ENCODE data around the gene NHSL2. TPM values are rescaled to one million over a fixed set of nuclear protein-coding genes. Genes with fewer than 3 reads are reported as not detected.

The NHSL2 gene
- total RNA-seq, 2 experiments from 2014 or later = not detected

DNA sequence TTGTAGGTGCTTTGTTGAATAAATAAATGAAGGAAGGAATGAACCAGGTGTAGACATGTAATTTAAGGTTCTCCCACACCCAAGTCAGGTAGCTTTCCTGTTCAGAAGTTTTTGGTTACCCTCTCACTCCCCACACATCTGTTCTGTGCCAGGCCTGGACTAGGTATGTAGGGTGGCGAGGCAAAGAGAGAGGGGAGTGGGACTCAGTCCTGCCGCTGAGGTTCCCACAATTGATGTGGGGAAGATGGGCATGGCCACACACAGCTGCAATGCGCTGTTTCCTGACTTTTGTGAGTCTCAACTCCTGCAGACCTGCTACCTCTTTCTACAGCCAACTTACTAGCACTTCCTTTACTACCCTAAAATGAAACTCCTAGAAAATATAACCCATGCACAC is 132.2 kb downstream of the NHSL2 start:
- Histone ChIP-seq H3K9me2 (ENCODE audit: insufficient read depth, low read length) (no peaks in the 10 kb centered on the region), H3K4me3 (ENCODE audit: low read depth, low read length, poor library complexity, severe bottlenecking) (no peak overlapping the region), H3K4me2 (ENCODE audit: low read length) (no peak overlapping the region), H2AFZ (ENCODE audit: low read length) (no peak overlapping the region), H3K79me2 (ENCODE audit: insufficient read depth, low read depth, low read length) (no peaks in the 10 kb centered on the region), H4K20me1 (ENCODE audit: insufficient read depth, low read length) (no peaks in the 10 kb centered on the region), H3K36me3 (ENCODE audit: insufficient read depth, low read length) (no peaks in the 10 kb centered on the region), H3K9me3 (ENCODE audit: low read length) (no peaks in the 10 kb centered on the region), H3K4me1 (ENCODE audit: insufficient read depth, low read length, poor library complexity, severe bottlenecking) (no peaks in the 10 kb centered on the region), H3K27ac (ENCODE audit: low read depth, low read length, poor library complexity, severe bottlenecking) (no peak overlapping the region)
- DNase-seq (ENCODE audit: low spot score) = no peak
- ChIA-PET POLR2A (no interaction called here), CTCF (ENCODE audit: unreplicated experiment) (interaction anchor here (0.6 kb wide), 1 partner anchor 1547 kb away, joined by 7 read pairs; no protein-coding TSS in a partner anchor)
- no TSS peak for BruUV-seq (replicated peaks)
- intact Hi-C loops (cut with micrococcal nuclease; ENCODE audit: unreplicated experiment) = no loop called here
- TF ChIP-seq EZH2phosphoT487 (IDR thresholded peaks at IDR 0.05; ENCODE audit: borderline replicate concordance, low read depth, low read length) = no peak
- no peak for TF ChIP-seq CTCF (conservative IDR thresholded peaks at IDR 0.05; ENCODE audit: low read length)

DNA sequence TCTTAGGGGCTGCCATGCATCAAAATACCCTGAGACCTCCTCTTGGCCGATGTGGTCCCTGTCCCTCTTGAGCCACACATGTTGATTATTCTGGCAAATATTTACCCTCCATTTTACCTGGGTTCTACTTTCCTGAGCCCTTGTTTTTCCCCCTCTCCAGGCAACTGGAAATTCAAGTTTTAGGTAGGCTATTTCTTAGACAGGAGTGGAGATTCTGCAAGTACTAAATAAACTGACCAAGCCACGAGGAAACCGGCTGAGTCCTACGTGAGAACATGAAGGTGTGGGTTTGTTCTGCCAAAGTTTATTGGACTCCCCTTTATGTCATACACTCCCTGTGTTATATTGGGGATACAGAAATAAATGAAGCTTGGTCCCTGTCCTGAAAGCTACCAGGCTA is 133.0 kb downstream of the NHSL2 start:
- POLR2A ChIA-PET = no interaction called here

More for the DNA sequence above, 133.0 kb downstream of the NHSL2 start:
- no peaks in the 10 kb centered on the region for H4K20me1 ChIP-seq (ENCODE audit: insufficient read depth, low read length)
- H3K4me1 ChIP-seq (ENCODE audit: insufficient read depth, low read length, poor library complexity, severe bottlenecking) = no peaks in the 10 kb centered on the region
- intact Hi-C loops (cut with micrococcal nuclease; ENCODE audit: unreplicated experiment) = no loop called here
- no peaks in the 10 kb centered on the region for H3K36me3 ChIP-seq (ENCODE audit: insufficient read depth, low read length)
- H3K4me3 ChIP-seq (ENCODE audit: low read depth, low read length, poor library complexity, severe bottlenecking) = no peak overlapping the region
- DNase-seq (ENCODE audit: low spot score) = no peak
- H3K27ac ChIP-seq (ENCODE audit: low read depth, low read length, poor library complexity, severe bottlenecking) = no peak overlapping the region
- no peak for TF ChIP-seq CTCF (conservative IDR thresholded peaks at IDR 0.05; ENCODE audit: low read length)
- TF ChIP-seq EZH2phosphoT487 (IDR thresholded peaks at IDR 0.05; ENCODE audit: borderline replicate concordance, low read depth, low read length) = no peak
- H3K9me2 ChIP-seq (ENCODE audit: insufficient read depth, low read length) = no peaks in the 10 kb centered on the region
- H3K79me2 ChIP-seq (ENCODE audit: insufficient read depth, low read depth, low read length) = no peaks in the 10 kb centered on the region
- H3K4me2 ChIP-seq (ENCODE audit: low read length) = no peak overlapping the region
- no TSS peak for BruUV-seq (replicated peaks)
- no peaks in the 10 kb centered on the region for H3K9me3 ChIP-seq (ENCODE audit: low read length)
- no peak overlapping the region for H2AFZ ChIP-seq (ENCODE audit: low read length)
- CTCF ChIA-PET (ENCODE audit: unreplicated experiment) = no interaction called here
